ENCODE measurements around the gene ADGRB3.

ADGRB3 gene

GRCh38 chr6:69289689-69290495 is 654.8 kb downstream of the ADGRB3 start:
- in situ Hi-C loops (cut with MboI; ENCODE audit: low sequenced_read_pairs): no loop called here

GRCh38 chr6:69293471-69293870 is 658.4 kb downstream of the ADGRB3 start:
- in situ Hi-C loops (cut with MboI; ENCODE audit: low sequenced_read_pairs): no loop called here

- in situ Hi-C loops (cut with MboI; ENCODE audit: low sequenced_read_pairs): no loop called here
Measured at GRCh38 chr6:69294407-69294806, 659.3 kb downstream of the ADGRB3 start.

- in situ Hi-C loops (cut with MboI; ENCODE audit: low sequenced_read_pairs): no loop called here
Measured at GRCh38 chr6:69294862-69295261, 659.8 kb downstream of the ADGRB3 start.

DNA sequence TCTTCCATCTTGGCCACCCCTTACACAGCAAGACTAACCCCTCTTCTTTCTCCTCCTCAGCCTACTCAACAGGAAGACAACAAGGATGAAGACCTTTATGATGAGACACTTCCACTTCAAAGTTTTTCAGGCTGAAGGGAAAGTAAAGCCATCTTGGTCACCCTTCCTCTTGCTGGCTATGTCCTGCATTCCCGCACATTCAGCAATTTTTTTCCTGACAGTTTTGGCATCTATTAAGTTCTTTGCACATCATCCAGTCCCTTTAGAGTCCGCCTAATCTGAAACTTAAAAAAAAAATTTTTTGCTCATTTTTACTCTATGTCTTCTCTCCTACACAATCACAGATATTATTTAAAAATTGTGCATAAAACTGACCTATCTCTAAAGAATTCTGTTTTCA is 668.3 kb downstream of the ADGRB3 start:
- in situ Hi-C loops (cut with MboI; ENCODE audit: low sequenced_read_pairs): no loop called here

GRCh38 chr6:69305456-69305855 is 670.4 kb downstream of the ADGRB3 start:
- in situ Hi-C loops (cut with MboI; ENCODE audit: low sequenced_read_pairs): no loop called here

- in situ Hi-C loops (cut with MboI; ENCODE audit: low sequenced_read_pairs): no loop called here
Measured at GRCh38 chr6:69308584-69308983, 673.5 kb downstream of the ADGRB3 start.

DNA sequence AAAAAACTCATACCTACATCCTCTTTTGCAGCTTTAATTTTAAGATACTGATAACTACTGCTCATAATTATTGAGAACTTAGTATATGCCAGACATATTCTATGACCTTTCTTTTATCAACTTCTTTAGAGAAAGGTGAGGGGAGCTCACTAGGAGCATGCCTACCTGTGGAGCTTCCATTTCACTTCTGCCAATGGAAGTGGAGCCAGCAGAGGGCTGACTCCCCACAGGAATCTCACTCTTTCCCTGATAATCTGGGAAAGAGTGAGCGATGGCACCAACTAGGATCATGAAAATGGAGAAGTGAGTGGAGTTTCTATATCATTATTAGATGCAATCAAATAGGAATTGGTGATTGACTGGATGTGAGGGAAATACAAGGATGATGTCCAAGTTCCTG is 676.8 kb downstream of the ADGRB3 start:
- in situ Hi-C loops (cut with MboI; ENCODE audit: low sequenced_read_pairs): no loop called here

DNA sequence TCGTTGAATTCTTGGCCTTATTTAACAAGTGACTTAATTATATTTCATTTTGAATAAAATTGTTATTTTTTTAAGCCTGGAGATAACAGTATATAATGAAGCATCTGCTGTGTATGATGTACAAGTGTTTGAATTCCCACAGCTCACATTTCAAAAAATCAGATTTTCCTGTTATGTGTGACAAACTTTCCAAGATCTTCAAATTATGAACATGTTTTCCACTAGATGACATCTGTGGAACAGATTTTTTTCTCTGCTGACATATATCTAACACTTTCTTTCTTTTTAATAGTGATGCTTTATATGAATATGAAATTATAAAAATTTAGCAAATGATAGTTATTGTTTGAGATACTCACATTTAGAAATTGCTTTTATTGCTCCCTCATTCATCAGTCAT is 678.9 kb downstream of the ADGRB3 start:
- in situ Hi-C loops (cut with MboI; ENCODE audit: low sequenced_read_pairs): no loop called here

GRCh38 chr6:69314531-69314930 is 679.4 kb downstream of the ADGRB3 start:
- in situ Hi-C loops (cut with MboI; ENCODE audit: low sequenced_read_pairs): no loop called here

GRCh38 chr6:69331886-69332285 is 696.8 kb downstream of the ADGRB3 start:
- in situ Hi-C loops (cut with MboI; ENCODE audit: low sequenced_read_pairs): no loop called here

- in situ Hi-C loops (cut with MboI; ENCODE audit: low sequenced_read_pairs): no loop called here
Measured at GRCh38 chr6:69337311-69337710, 702.2 kb downstream of the ADGRB3 start.

DNA sequence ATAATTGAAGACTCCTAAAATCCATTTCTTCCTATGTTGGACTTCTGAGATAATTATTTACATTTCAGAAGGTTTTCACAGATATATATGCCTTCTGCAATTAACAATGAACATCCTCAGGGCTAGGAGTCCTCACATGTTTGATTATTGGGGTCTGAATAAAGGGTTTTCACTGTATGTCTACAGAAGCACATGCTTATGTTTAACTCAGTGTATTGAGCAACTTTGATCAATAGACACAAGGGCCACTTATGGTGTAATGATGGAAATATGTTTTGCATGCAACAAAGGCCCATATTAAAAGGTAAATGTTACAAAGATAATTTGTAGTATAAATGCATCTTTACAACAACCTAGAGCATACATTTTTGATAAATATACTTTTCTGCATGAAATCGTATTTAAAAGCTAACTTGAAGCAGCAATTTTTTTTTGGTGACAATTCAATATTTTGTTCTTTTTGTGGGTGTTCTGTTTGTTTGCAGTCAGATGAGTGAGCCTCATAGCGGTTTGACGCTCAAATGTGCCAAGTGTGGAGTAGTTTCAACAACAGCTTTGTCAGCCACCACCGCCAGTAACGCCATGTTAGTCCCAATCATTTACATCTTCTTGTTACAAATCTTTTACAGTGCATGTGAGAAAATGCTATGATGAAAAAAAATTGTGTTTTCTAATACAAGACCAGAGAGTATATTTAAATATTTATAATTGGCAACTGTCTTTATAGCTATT is 703.5 kb downstream of the ADGRB3 start:
- in situ Hi-C loops (cut with MboI; ENCODE audit: low sequenced_read_pairs): no loop called here

DNA sequence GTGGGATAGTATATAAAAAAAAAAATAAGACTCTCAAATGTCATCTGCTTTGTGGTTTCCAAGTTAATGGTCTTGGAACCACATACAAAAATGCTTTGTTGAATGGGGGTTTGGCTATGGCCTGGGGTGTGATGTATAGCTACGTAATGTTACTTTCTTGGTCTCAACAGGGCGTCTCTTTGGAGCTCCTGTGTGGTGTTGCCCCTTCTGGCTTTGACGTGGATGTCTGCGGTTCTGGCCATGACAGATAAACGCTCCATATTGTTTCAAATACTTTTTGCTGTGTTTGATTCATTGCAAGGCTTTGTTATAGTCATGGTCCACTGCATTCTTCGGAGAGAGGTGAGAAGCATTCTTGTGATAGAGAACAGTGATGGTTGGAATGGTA is 704.1 kb downstream of the ADGRB3 start:
- in situ Hi-C loops (cut with MboI; ENCODE audit: low sequenced_read_pairs): no loop called here

DNA sequence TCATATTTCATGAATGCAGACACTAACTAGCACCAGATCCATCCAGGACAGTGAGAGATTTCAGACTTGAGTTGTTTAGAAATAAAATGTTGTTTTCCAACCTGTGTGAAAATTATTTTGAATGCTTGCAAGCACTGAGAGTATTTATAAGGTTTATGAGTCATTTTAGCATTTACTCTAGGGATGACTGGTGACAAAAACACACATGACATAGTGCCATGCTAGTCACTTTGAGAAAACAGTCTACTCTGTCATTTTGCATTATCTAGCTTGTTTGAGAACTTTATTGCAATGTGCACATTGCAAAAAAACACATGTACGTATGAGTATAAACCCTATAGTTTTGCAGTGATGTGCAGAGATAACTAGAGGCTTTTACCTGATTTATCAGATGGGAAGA is 705.1 kb downstream of the ADGRB3 start:
- in situ Hi-C loops (cut with MboI; ENCODE audit: low sequenced_read_pairs): no loop called here

GRCh38 chr6:69343851-69344250 is 708.8 kb downstream of the ADGRB3 start:
- in situ Hi-C loops (cut with MboI; ENCODE audit: low sequenced_read_pairs): no loop called here

DNA sequence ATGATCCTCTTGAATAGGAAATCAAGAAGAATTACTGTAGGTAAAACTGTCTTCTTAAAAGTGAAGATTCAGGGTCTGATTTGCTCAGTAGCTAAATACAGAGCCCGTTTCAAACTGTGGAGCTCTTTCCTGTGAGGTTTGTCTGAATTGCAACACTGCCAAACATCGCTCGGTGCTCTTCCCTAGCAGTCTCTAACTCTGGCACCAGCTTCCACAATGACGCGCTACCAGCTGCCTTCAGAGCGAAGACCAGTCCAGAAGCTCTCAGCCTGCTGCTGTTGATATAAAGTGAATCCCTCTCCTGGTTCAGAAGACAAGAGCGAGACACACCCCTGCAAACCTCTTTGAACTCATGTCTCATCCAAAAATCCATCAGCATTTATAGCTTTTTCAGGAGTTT is 714.7 kb downstream of the ADGRB3 start:
- in situ Hi-C loops (cut with MboI; ENCODE audit: low sequenced_read_pairs): no loop called here

DNA sequence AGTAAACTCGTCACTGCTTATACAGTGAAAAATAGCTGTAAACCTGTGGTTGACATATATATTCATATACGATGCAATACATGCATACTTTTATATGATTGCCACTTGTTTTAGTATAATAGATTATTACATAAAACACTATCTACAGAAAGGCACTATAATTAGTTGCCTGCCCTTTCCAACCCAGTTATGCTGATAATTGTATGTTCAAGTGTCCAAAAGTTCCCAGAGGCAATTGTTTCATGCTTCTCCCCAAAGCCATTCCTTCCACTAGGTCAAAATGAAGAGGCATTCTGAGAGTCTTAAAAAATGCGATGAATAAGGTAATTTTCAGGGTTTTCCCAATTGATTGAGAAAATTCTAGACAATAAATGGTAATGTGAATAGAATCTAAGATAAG is 727.1 kb downstream of the ADGRB3 start:
- in situ Hi-C loops (cut with MboI; ENCODE audit: low sequenced_read_pairs): no loop called here

- in situ Hi-C loops (cut with MboI; ENCODE audit: low sequenced_read_pairs): no loop called here
Measured at GRCh38 chr6:69366831-69367230, 731.7 kb downstream of the ADGRB3 start.

- in situ Hi-C loops (cut with MboI; ENCODE audit: low sequenced_read_pairs): no loop called here
Measured at GRCh38 chr6:69368613-69369012, 733.5 kb downstream of the ADGRB3 start.

- in situ Hi-C loops (cut with MboI; ENCODE audit: low sequenced_read_pairs): no loop called here
Measured at GRCh38 chr6:69370763-69371162, 735.7 kb downstream of the ADGRB3 start.

GRCh38 chr6:69378326-69378725 is 743.2 kb downstream of the ADGRB3 start:
- in situ Hi-C loops (cut with MboI; ENCODE audit: low sequenced_read_pairs): no loop called here
